ENCODE measurements around the gene XBP1. TPM values are rescaled to one million over a fixed set of nuclear protein-coding genes. Genes with fewer than 3 reads are reported as not detected.

Gene XBP1
- polyA plus RNA-seq, 1 of the 3 experiments (the other 2 are of a cell fraction) = 55.6 TPM

DNA sequence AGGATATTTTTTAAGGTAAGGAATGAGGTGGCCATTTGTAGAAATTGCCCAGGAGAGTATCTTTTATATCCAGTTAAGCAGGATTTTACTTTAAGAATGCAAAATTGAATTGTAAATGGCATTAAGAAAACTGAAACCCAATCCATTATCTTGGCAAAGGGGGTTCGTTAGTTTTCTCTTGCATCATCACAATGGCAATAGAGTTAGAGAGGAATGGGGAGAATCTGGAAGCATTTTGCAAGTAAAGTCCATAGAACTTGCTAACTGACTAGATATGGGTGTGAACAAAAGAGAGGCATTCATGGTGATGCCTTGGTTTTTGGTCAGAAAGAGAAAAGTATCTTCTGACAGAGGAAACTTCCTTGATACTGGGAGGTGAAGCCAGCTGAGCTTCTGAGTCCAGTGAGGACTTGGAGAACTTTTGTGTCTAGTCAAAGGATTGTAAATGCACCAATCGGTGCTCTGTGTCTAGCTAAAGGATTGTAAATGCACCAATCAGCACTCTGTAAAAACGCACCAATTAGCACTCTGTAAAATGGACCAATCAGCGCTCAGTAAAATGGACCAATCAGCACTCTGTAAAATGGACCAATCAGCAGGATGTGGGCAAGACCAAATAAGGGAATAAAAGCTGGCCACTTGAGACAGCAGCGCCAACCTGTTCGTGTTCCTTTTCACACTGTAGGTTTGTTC is 31.5 kb downstream of the XBP1 start:
- Histone ChIP-seq H3K4me3 (ENCODE audit: low read depth in 2 of 2, low read length in 1 of 2) (no peak overlapping the region), H3K4me1 (ENCODE audit: control insufficient read depth in 1 of 2, insufficient read depth in 2 of 2, low read depth in 1 of 2, low read length in 1 of 2) (no peaks in the 10 kb centered on the region), H3K79me2 (ENCODE audit: insufficient read depth) (peaks cover 8% of the 10 kb centered on the region), H2AFZ (ENCODE audit: low read depth) (no peak overlapping the region), H4K20me1 (ENCODE audit: insufficient read depth) (no peaks in the 10 kb centered on the region), H3K9me3 (no peaks in the 10 kb centered on the region), H3K4me2 (no peak overlapping the region), H3F3A (replicated peaks; ENCODE audit: insufficient read depth) (peaks cover 7% of the 10 kb centered on the region), H3K36me3 (replicated peaks in 1 of 2; ENCODE audit: control insufficient read depth in 1 of 2, insufficient read depth in 2 of 2, low read length in 1 of 2) (no peaks in the 10 kb centered on the region), H3K27ac (ENCODE audit: low read depth in 2 of 2, low read length in 1 of 2) (no peak overlapping the region), H3K9ac (no peak overlapping the region), H3K9me2 (no peaks in the 10 kb centered on the region), H3K27me3 (ENCODE audit: insufficient read depth) (no peaks in the 10 kb centered on the region)
- ChIA-PET POLR2A (no interaction called here), CTCF (interaction anchor here (0.6 kb wide), 1 partner anchor 742 kb away, joined by 3 read pairs; no protein-coding TSS in a partner anchor)
- no peak for DNase-seq
- WGBS (ENCODE audit: low lambda C conversion rate) = 81% methylated on average over 6 of the region's 6 CpGs
- TF ChIP-seq ELF1 (IDR thresholded peaks at IDR 0.05) = no peak
- TF ChIP-seq TEAD4 (IDR thresholded peaks at IDR 0.05; ENCODE audit: borderline replicate concordance, insufficient read depth) = no peak
- TF ChIP-seq EP300 (IDR thresholded peaks at IDR 0.05; ENCODE audit: borderline replicate concordance in 1 of 2, low read depth in 1 of 2, low read length in 1 of 2) = no peak
- TF ChIP-seq MEF2A (IDR thresholded peaks at IDR 0.05; ENCODE audit: borderline replicate concordance, low read depth) = no peak
- TF ChIP-seq, protein P1, sequence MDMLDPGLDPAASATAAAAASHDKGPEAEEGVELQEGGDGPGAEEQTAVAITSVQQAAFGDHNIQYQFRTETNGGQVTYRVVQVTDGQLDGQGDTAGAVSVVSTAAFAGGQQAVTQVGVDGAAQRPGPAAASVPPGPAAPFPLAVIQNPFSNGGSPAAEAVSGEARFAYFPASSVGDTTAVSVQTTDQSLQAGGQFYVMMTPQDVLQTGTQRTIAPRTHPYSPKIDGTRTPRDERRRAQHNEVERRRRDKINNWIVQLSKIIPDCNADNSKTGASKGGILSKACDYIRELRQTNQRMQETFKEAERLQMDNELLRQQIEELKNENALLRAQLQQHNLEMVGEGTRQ (IDR thresholded peaks at IDR 0.05; ENCODE audit: borderline replicate concordance, low read depth, low read length) = no peak
- no peak for TF ChIP-seq TCF12 (IDR thresholded peaks at IDR 0.05)
- TF ChIP-seq JUND (IDR thresholded peaks at IDR 0.05) = no peak
- no peak for TF ChIP-seq FOXM1 (IDR thresholded peaks at IDR 0.05; ENCODE audit: low read depth)
- TF ChIP-seq, protein P2, sequence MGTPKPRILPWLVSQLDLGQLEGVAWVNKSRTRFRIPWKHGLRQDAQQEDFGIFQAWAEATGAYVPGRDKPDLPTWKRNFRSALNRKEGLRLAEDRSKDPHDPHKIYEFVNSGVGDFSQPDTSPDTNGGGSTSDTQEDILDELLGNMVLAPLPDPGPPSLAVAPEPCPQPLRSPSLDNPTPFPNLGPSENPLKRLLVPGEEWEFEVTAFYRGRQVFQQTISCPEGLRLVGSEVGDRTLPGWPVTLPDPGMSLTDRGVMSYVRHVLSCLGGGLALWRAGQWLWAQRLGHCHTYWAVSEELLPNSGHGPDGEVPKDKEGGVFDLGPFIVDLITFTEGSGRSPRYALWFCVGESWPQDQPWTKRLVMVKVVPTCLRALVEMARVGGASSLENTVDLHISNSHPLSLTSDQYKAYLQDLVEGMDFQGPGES (IDR thresholded peaks at IDR 0.05; ENCODE audit: low read depth, low read length) = no peak
- TF ChIP-seq, protein P3, sequence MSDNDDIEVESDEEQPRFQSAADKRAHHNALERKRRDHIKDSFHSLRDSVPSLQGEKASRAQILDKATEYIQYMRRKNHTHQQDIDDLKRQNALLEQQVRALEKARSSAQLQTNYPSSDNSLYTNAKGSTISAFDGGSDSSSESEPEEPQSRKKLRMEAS (IDR thresholded peaks at IDR 0.05; ENCODE audit: low read depth) = no peak
- TF ChIP-seq RCOR1 (IDR thresholded peaks at IDR 0.05; ENCODE audit: low read length) = no peak
- no peak for TF ChIP-seq NRF1 (IDR thresholded peaks at IDR 0.05; ENCODE audit: low read depth, low read length)

DNA sequence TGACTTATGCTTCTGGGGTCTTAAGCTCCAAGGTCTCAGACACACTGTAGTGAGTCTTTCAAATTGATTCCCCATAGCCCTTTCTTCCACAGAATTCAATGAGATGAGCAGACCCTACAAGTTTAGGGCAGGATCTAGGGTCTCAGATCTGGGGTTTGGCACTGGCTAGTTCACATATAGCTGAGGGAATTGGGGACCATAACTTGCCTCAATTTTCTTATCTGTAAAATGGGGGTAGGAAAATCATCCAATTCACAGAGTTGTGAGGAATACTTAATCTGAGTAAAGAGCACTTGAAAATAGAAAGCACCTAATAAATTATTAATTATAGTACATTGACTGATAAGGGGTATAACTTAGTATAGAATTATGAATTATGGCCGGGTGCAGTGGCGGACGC is 33.7 kb downstream of the XBP1 start:
- no peaks in the 10 kb centered on the region for H3K79me2 ChIP-seq (ENCODE audit: insufficient read depth)
- no peaks in the 10 kb centered on the region for H4K20me1 ChIP-seq (ENCODE audit: insufficient read depth)
- no peak overlapping the region for H3K27ac ChIP-seq (ENCODE audit: low read depth in 2 of 2, low read length in 1 of 2)
- H3K27me3 ChIP-seq (ENCODE audit: insufficient read depth) = no peaks in the 10 kb centered on the region
- ChIA-PET CTCF (no interaction called here), POLR2A (no interaction called here)
- 79% methylated on average over 3 of the region's 3 CpGs for WGBS (ENCODE audit: low lambda C conversion rate)
- no peaks in the 10 kb centered on the region for H3K36me3 ChIP-seq (replicated peaks in 1 of 2; ENCODE audit: control insufficient read depth in 1 of 2, insufficient read depth in 2 of 2, low read length in 1 of 2)
- H3K9ac ChIP-seq = no peak overlapping the region
- DNase-seq = no peak
- no peaks in the 10 kb centered on the region for H3K4me1 ChIP-seq (ENCODE audit: control insufficient read depth in 1 of 2, insufficient read depth in 2 of 2, low read depth in 1 of 2, low read length in 1 of 2)
- H3K9me3 ChIP-seq = no peaks in the 10 kb centered on the region
- H2AFZ ChIP-seq (ENCODE audit: low read depth) = no peak overlapping the region
- no peak overlapping the region for H3K4me2 ChIP-seq
- no peaks in the 10 kb centered on the region for H3K9me2 ChIP-seq
- H3K4me3 ChIP-seq (ENCODE audit: low read depth in 2 of 2, low read length in 1 of 2) = no peak overlapping the region
- H3F3A ChIP-seq (replicated peaks; ENCODE audit: insufficient read depth) = no peaks in the 10 kb centered on the region
- TF ChIP-seq, protein P1 (IDR thresholded peaks at IDR 0.05; ENCODE audit: borderline replicate concordance, low read depth, low read length) = no peak
- TF ChIP-seq MEF2A (IDR thresholded peaks at IDR 0.05; ENCODE audit: borderline replicate concordance, low read depth) = no peak
- TF ChIP-seq, protein P4, sequence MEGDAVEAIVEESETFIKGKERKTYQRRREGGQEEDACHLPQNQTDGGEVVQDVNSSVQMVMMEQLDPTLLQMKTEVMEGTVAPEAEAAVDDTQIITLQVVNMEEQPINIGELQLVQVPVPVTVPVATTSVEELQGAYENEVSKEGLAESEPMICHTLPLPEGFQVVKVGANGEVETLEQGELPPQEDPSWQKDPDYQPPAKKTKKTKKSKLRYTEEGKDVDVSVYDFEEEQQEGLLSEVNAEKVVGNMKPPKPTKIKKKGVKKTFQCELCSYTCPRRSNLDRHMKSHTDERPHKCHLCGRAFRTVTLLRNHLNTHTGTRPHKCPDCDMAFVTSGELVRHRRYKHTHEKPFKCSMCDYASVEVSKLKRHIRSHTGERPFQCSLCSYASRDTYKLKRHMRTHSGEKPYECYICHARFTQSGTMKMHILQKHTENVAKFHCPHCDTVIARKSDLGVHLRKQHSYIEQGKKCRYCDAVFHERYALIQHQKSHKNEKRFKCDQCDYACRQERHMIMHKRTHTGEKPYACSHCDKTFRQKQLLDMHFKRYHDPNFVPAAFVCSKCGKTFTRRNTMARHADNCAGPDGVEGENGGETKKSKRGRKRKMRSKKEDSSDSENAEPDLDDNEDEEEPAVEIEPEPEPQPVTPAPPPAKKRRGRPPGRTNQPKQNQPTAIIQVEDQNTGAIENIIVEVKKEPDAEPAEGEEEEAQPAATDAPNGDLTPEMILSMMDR (IDR thresholded peaks at IDR 0.05) = no peak
- no peak for TF ChIP-seq FOXM1 (IDR thresholded peaks at IDR 0.05; ENCODE audit: low read depth)
- no peak for TF ChIP-seq NFIC (IDR thresholded peaks at IDR 0.05; ENCODE audit: borderline replicate concordance)
- TF ChIP-seq GABPA (IDR thresholded peaks at IDR 0.05; ENCODE audit: low read depth) = no peak
- TF ChIP-seq RFX5 (IDR thresholded peaks at IDR 0.05; ENCODE audit: low read length) = no peak
- TF ChIP-seq RCOR1 (IDR thresholded peaks at IDR 0.05; ENCODE audit: low read length) = no peak
- no peak for TF ChIP-seq EP300 (IDR thresholded peaks at IDR 0.05; ENCODE audit: borderline replicate concordance in 1 of 2, low read depth in 1 of 2, low read length in 1 of 2)
- no peak for TF ChIP-seq RAD21 (IDR thresholded peaks at IDR 0.05; ENCODE audit: low read length)
- TF ChIP-seq, protein P5, sequence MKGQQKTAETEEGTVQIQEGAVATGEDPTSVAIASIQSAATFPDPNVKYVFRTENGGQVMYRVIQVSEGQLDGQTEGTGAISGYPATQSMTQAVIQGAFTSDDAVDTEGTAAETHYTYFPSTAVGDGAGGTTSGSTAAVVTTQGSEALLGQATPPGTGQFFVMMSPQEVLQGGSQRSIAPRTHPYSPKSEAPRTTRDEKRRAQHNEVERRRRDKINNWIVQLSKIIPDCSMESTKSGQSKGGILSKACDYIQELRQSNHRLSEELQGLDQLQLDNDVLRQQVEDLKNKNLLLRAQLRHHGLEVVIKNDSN (IDR thresholded peaks at IDR 0.05; ENCODE audit: borderline replicate concordance, low read depth) = no peak
- no peak for TF ChIP-seq FOSL2 (IDR thresholded peaks at IDR 0.05; ENCODE audit: borderline replicate concordance, low read depth)
- TF ChIP-seq, protein P6, sequence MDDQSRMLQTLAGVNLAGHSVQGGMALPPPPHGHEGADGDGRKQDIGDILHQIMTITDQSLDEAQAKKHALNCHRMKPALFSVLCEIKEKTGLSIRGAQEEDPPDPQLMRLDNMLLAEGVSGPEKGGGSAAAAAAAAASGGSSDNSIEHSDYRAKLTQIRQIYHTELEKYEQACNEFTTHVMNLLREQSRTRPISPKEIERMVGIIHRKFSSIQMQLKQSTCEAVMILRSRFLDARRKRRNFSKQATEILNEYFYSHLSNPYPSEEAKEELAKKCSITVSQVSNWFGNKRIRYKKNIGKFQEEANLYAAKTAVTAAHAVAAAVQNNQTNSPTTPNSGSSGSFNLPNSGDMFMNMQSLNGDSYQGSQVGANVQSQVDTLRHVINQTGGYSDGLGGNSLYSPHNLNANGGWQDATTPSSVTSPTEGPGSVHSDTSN (IDR thresholded peaks at IDR 0.05) = no peak
- TF ChIP-seq NRF1 (IDR thresholded peaks at IDR 0.05; ENCODE audit: low read depth, low read length) = no peak
- no peak for TF ChIP-seq TAF1 (IDR thresholded peaks at IDR 0.05; ENCODE audit: borderline replicate concordance, low read depth, low read length)
